Measurements from ENCODE around the gene KRT76. TPM values are rescaled to one million over a fixed set of nuclear protein-coding genes. Genes with fewer than 3 reads are reported as not detected.

The KRT76 gene
- total RNA-seq, 1 experiment from 2014 or later, result not detected

GRCh38 chr12:52757449-52758176, 19.5 kb downstream of the KRT76 start:
- Mint-ChIP-seq H3K36me3 (ENCODE audit: insufficient read depth, unreplicated experiment) (no peaks in the 10 kb centered on the region), H3K27me3 (ENCODE audit: insufficient read depth, unreplicated experiment) (peaks cover 5% of the 10 kb centered on the region), H3K9me3 (ENCODE audit: unreplicated experiment) (peaks cover 19% of the 10 kb centered on the region), H3K4me1 (ENCODE audit: low read depth, unreplicated experiment) (no peaks in the 10 kb centered on the region), H3K4me3 (ENCODE audit: unreplicated experiment) (no peak overlapping the region), H3K27ac (ENCODE audit: unreplicated experiment) (no peak overlapping the region)
- no peaks in the 10 kb centered on the region for H3K36me3 ChIP-seq (ENCODE audit: control insufficient read depth, insufficient read depth, low read length)
- no peak overlapping the region for H3K4me3 ChIP-seq (ENCODE audit: low read depth, low read length)
- ChIA-PET CTCF (no interaction called here), POLR2A (no interaction called here)
- H3K9me3 ChIP-seq, result peaks cover 13% of the 10 kb centered on the region; the same call in 1 of the 2 replicates
- DNase-seq, result no peak
- intact Hi-C loops (cut with micrococcal nuclease; ENCODE audit: unreplicated experiment), result no loop called here
- TF ChIP-seq CTCF (IDR thresholded peaks at IDR 0.05; ENCODE audit: insufficient read depth in 1 of 2, low read depth in 1 of 2, low read length in 1 of 2, severe bottlenecking in 1 of 2, unreplicated experiment in 1 of 2), result no peak
- no TSS peak for BruUV-seq (replicated peaks)
- H3K27me3 ChIP-seq (replicated peaks; ENCODE audit: control insufficient read depth, insufficient read depth, low read length), result peaks cover 1% of the 10 kb centered on the region; the same call in 1 of the 2 replicates
- H3K4me1 ChIP-seq, result no peaks in the 10 kb centered on the region

- BruUV-seq (replicated peaks), result no TSS peak
- Mint-ChIP-seq H3K27ac (ENCODE audit: unreplicated experiment) (no peak overlapping the region), H3K36me3 (ENCODE audit: insufficient read depth, unreplicated experiment) (no peaks in the 10 kb centered on the region), H3K9me3 (ENCODE audit: unreplicated experiment) (peaks cover 19% of the 10 kb centered on the region), H3K4me1 (ENCODE audit: low read depth, unreplicated experiment) (no peaks in the 10 kb centered on the region), H3K27me3 (ENCODE audit: insufficient read depth, unreplicated experiment) (peaks cover 7% of the 10 kb centered on the region), H3K4me3 (ENCODE audit: unreplicated experiment) (no peak overlapping the region)
- DNase-seq, result no peak
- Histone ChIP-seq H3K27me3 (replicated peaks; ENCODE audit: control insufficient read depth, insufficient read depth, low read length) (peaks cover 1% of the 10 kb centered on the region; the same call in 1 of the 2 replicates), H3K9me3 (peaks cover 6% of the 10 kb centered on the region; the same call in 1 of the 2 replicates), H3K4me1 (no peaks in the 10 kb centered on the region), H3K36me3 (ENCODE audit: control insufficient read depth, insufficient read depth, low read length) (no peaks in the 10 kb centered on the region), H3K4me3 (ENCODE audit: low read depth, low read length) (no peak overlapping the region)
- ChIA-PET CTCF (no interaction called here), POLR2A (no interaction called here)
- intact Hi-C loops (cut with micrococcal nuclease; ENCODE audit: unreplicated experiment), result no loop called here
- TF ChIP-seq CTCF (IDR thresholded peaks at IDR 0.05; ENCODE audit: insufficient read depth in 1 of 2, low read depth in 1 of 2, low read length in 1 of 2, severe bottlenecking in 1 of 2, unreplicated experiment in 1 of 2), result no peak
These were observed 20.7 kb downstream of the KRT76 start for GRCh38 chr12:52756281-52756960.

DNA sequence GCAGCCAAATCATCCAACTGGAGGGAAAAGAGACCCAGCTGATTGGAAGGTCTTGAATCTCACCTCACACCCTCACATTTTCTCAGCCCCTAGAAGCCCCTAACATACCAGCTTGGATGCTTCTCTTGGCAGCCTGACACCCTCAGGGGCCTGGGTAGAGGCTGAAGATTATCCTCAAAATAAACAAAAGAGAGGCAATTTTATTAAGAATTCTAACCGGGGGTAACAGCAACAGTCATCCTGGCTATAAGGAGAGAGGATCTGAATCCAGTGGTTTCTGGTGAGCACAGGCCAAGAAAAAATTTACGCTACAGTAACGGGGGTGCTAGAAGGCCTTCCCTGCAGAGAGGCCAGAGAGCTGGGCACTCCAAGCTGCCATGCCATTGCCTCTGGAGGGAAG, 21.6 kb downstream of the KRT76 start:
- TF ChIP-seq CTCF (IDR thresholded peaks at IDR 0.05; ENCODE audit: insufficient read depth in 1 of 2, low read depth in 1 of 2, low read length in 1 of 2, severe bottlenecking in 1 of 2, unreplicated experiment in 1 of 2), result no peak
- Histone ChIP-seq H3K4me1 (no peaks in the 10 kb centered on the region), H3K4me3 (ENCODE audit: low read depth, low read length) (no peak overlapping the region), H3K27me3 (replicated peaks; ENCODE audit: control insufficient read depth, insufficient read depth, low read length) (peaks cover 1% of the 10 kb centered on the region; the same call in 1 of the 2 replicates), H3K9me3 (peaks cover 6% of the 10 kb centered on the region; the same call in 1 of the 2 replicates), H3K36me3 (ENCODE audit: control insufficient read depth, insufficient read depth, low read length) (no peaks in the 10 kb centered on the region)
- no TSS peak for BruUV-seq (replicated peaks)
- POLR2A ChIA-PET, result no interaction called here
- intact Hi-C loops (cut with micrococcal nuclease; ENCODE audit: unreplicated experiment), result no loop called here
- H3K36me3 Mint-ChIP-seq (ENCODE audit: insufficient read depth, unreplicated experiment), result no peaks in the 10 kb centered on the region
- no peak overlapping the region for H3K4me3 Mint-ChIP-seq (ENCODE audit: unreplicated experiment)
- H3K27me3 Mint-ChIP-seq (ENCODE audit: insufficient read depth, unreplicated experiment), result peaks cover 7% of the 10 kb centered on the region
- H3K4me1 Mint-ChIP-seq (ENCODE audit: low read depth, unreplicated experiment), result no peaks in the 10 kb centered on the region
- no peak overlapping the region for H3K27ac Mint-ChIP-seq (ENCODE audit: unreplicated experiment)
- CTCF ChIA-PET, result no interaction called here
- H3K9me3 Mint-ChIP-seq (ENCODE audit: unreplicated experiment), result peaks cover 12% of the 10 kb centered on the region
- no peak for DNase-seq

All from Caco-2 (cell line).